ENCODE measurements around the gene ST3GAL5.

- TF ChIP-seq CTCF (IDR thresholded peaks at IDR 0.05): no peak
- no peak for TF ChIP-seq EP300 (IDR thresholded peaks at IDR 0.05)
Measured at GRCh38 chr2:85929096-85930050, 40.6 kb upstream of the ST3GAL5 start.
